HUES6 (cell line): ENCODE results near the gene KCNK5.

Experiments
- H3K27ac ChIP-seq: 2 replicates; pipeline ENCODE4 v1.7.0; 2013; ENCODE audit warnings: low read depth, mild to moderate bottlenecking, low read length, inconsistent platforms
- H3K27me3 ChIP-seq: 2 replicates; pipeline ENCODE4 v1.6.1; 2013; ENCODE audit warnings: low read length; ENCODE audit not compliant: control insufficient read depth, insufficient read depth
- H3K36me3 ChIP-seq: 2 replicates; pipeline ENCODE4 v1.6.1; 2013; ENCODE audit warnings: low read length; ENCODE audit not compliant: control insufficient read depth, insufficient read depth
- H3K4me1 ChIP-seq: 2 replicates; pipeline ENCODE4 v1.6.1; 2013; ENCODE audit warnings: low read length; ENCODE audit not compliant: control insufficient read depth, insufficient read depth
- H3K4me3 ChIP-seq: 2 replicates; pipeline ENCODE4 v1.5.1; 2013; ENCODE audit warnings: low read depth, low read length
- H3K9ac ChIP-seq: one replicate; pipeline ENCODE4 v1.6.1; 2013; ENCODE audit warnings: mild to moderate bottlenecking, low read length
- H3K9me3 ChIP-seq: 2 replicates; pipeline ENCODE4 v1.6.1; 2013; ENCODE audit warnings: low read depth, low read length; ENCODE audit not compliant: control insufficient read depth, insufficient read depth

The KCNK5 gene

GRCh38 chr6:39152262-39152661 lies 77.0 kb downstream of the KCNK5 start:
- Histone ChIP-seq H3K4me1 (peaks cover 5% of the 10 kb centered on the region; the same call in 1 of the 2 replicates), H3K36me3 (no peaks in the 10 kb centered on the region), H3K27me3 (peaks cover 7% of the 10 kb centered on the region), H3K9ac (no peak overlapping the region), H3K4me3 (no peak overlapping the region), H3K27ac (no peak overlapping the region), H3K9me3 (no peaks in the 10 kb centered on the region)

- Histone ChIP-seq H3K36me3 (no peaks in the 10 kb centered on the region), H3K9ac (no peak overlapping the region), H3K27ac (no peak overlapping the region), H3K4me1 (peaks cover 5% of the 10 kb centered on the region; the same call in 1 of the 2 replicates), H3K9me3 (no peaks in the 10 kb centered on the region), H3K27me3 (peaks cover 7% of the 10 kb centered on the region), H3K4me3 (no peak overlapping the region)
These were observed 78.1 kb downstream of the KCNK5 start for GRCh38 chr6:39151211-39151610.

- Histone ChIP-seq H3K27me3 (peaks cover 2% of the 10 kb centered on the region; the same call in 1 of the 2 replicates), H3K4me1 (0 out of 2 replicates have a peak, but pooled peaks cover 2% of the 10 kb centered on the region), H3K27ac (no peak overlapping the region), H3K9ac (no peak overlapping the region), H3K9me3 (no peaks in the 10 kb centered on the region), H3K36me3 (no peaks in the 10 kb centered on the region), H3K4me3 (no peak overlapping the region)
These were observed 84.6 kb downstream of the KCNK5 start for GRCh38 chr6:39144481-39145173.

- no peaks in the 10 kb centered on the region for H3K36me3 ChIP-seq
- 0 out of 2 replicates have a peak, but pooled peaks cover 2% of the 10 kb centered on the region for H3K4me1 ChIP-seq
- H3K27ac ChIP-seq, result no peak overlapping the region
- H3K9me3 ChIP-seq, result no peaks in the 10 kb centered on the region
- H3K9ac ChIP-seq, result no peak overlapping the region
- no peak overlapping the region for H3K4me3 ChIP-seq
- H3K27me3 ChIP-seq, result no peaks in the 10 kb centered on the region
These were observed 85.9 kb downstream of the KCNK5 start for GRCh38 chr6:39143238-39143930.

GRCh38 chr6:39140556-39141167 lies 88.6 kb downstream of the KCNK5 start:
- H3K9ac ChIP-seq, result no peak overlapping the region
- H3K27me3 ChIP-seq, result no peaks in the 10 kb centered on the region
- no peak overlapping the region for H3K4me3 ChIP-seq
- H3K36me3 ChIP-seq, result no peaks in the 10 kb centered on the region
- H3K4me1 ChIP-seq, result 0 out of 2 replicates have a peak, but pooled peaks cover 2% of the 10 kb centered on the region
- no peak overlapping the region for H3K27ac ChIP-seq
- H3K9me3 ChIP-seq, result no peaks in the 10 kb centered on the region
